Measurements from ENCODE around the gene MYO5C.

The MYO5C gene

GRCh38 chr15:52220937-52221660, 74.5 kb downstream of the MYO5C start:
- no peak for DNase-seq (ENCODE audit: low read depth)
- H3K4me3 ChIP-seq (ENCODE audit: low read depth, low read length): no peak overlapping the region
- TF ChIP-seq, protein P1, sequence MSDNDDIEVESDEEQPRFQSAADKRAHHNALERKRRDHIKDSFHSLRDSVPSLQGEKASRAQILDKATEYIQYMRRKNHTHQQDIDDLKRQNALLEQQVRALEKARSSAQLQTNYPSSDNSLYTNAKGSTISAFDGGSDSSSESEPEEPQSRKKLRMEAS (IDR thresholded peaks at IDR 0.05; ENCODE audit: low read depth, low read length): no peak
- no peak for TF ChIP-seq MYC (IDR thresholded peaks at IDR 0.05; ENCODE audit: low read depth, low read length)

DNA sequence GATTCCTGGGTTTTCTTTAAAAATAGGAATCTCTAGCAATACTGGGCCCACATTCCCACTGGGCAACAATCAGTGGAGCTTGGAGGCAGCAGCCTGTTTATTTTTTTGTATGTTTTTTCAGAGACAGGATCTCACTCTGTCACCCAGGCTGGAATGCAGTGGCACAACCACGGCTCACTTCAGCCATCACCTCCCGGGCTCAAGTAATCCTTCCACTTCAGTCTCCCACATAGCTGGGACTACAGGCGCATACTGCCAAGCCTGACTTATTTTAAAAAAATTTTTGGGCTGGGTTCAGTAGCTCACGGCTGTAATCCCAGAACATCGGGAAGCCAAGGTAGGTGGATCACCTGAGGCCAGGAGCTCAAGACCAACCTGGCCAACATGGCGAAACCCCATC, 75.4 kb downstream of the MYO5C start:
- H3K4me3 ChIP-seq (ENCODE audit: low read depth, low read length): no peak overlapping the region
- TF ChIP-seq, protein P1 (IDR thresholded peaks at IDR 0.05; ENCODE audit: low read depth, low read length): no peak
- TF ChIP-seq MYC (IDR thresholded peaks at IDR 0.05; ENCODE audit: low read depth, low read length): no peak
- no peak for TF ChIP-seq POLR2A (IDR thresholded peaks at IDR 0.05; ENCODE audit: extremely low read depth, insufficient read length)
- no peak for TF ChIP-seq CTCF (IDR thresholded peaks at IDR 0.05; ENCODE audit: low read depth, low read length)
- no peak for DNase-seq (ENCODE audit: low read depth)

GRCh38 chr15:52218816-52219215, 76.8 kb downstream of the MYO5C start:
- H3K4me3 ChIP-seq (ENCODE audit: low read depth, low read length): no peak overlapping the region
- TF ChIP-seq CTCF (IDR thresholded peaks at IDR 0.05; ENCODE audit: low read depth, low read length): no peak
- no peak for DNase-seq (ENCODE audit: low read depth)

- no peak for DNase-seq (ENCODE audit: low read depth)
- H3K4me3 ChIP-seq (ENCODE audit: low read depth, low read length): no peak overlapping the region
- no peak for TF ChIP-seq POLR2A (IDR thresholded peaks at IDR 0.05; ENCODE audit: extremely low read depth, insufficient read length)
- TF ChIP-seq, protein P1 (IDR thresholded peaks at IDR 0.05; ENCODE audit: low read depth, low read length): no peak
- no peak for TF ChIP-seq MYC (IDR thresholded peaks at IDR 0.05; ENCODE audit: low read depth, low read length)
- no peak for TF ChIP-seq CTCF (IDR thresholded peaks at IDR 0.05; ENCODE audit: low read depth, low read length)
Measured at GRCh38 chr15:52218371-52218770, 77.2 kb downstream of the MYO5C start.

DNA sequence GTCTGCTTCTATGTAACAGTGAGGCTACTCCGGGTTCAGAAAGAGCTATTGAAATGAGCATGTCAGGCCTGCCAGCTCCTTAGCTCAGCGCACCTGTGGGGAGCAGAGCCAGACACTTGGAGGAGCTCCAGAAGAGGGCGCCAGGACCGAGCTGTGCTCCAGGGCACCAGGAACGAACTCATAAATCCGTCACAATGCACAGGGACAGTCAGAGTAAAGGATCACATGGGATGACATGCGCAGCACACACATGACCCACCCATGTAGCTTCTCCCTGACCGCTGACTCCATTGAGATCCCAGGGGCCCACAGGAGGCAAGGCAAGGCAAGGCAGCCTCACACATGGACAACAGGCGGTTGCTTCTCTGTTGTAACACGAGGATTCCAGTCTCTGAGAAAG, 78.4 kb downstream of the MYO5C start:
- no peak overlapping the region for H3K4me3 ChIP-seq (ENCODE audit: low read depth, low read length)
- peak; percentile 35 for DNase-seq (ENCODE audit: low read depth)
- no peak for TF ChIP-seq POLR2A (IDR thresholded peaks at IDR 0.05; ENCODE audit: extremely low read depth, insufficient read length)
- TF ChIP-seq MYC (IDR thresholded peaks at IDR 0.05; ENCODE audit: low read depth, low read length): no peak
- TF ChIP-seq, protein P1 (IDR thresholded peaks at IDR 0.05; ENCODE audit: low read depth, low read length): 0 out of 2 replicates have a peak, but pooled peaks have one; percentile 11
- peak; percentile 33 for TF ChIP-seq CTCF (IDR thresholded peaks at IDR 0.05; ENCODE audit: low read depth, low read length)

DNA sequence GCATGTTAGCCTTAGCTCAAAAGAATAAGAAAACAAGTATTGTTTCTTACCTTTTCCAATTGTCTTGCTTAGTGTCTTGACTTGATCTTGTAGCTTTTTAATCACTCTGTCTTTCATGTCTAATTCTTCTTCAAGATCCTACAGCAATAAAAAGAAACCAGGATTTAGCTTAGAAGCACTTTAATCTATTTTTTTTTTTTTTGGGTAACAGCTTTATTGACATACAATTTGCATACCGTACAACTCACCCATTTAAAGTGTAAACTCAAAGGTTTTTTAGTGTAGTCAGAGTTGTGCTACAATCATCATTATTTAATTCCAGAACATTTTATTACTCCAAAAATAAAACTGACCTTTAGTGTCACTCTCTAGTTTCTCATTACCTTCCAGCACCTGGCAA, 81.1 kb downstream of the MYO5C start:
- DNase-seq (ENCODE audit: low read depth): no peak
- H3K4me3 ChIP-seq (ENCODE audit: low read depth, low read length): no peak overlapping the region
- TF ChIP-seq, protein P1 (IDR thresholded peaks at IDR 0.05; ENCODE audit: low read depth, low read length): no peak
- TF ChIP-seq POLR2A (IDR thresholded peaks at IDR 0.05; ENCODE audit: extremely low read depth, insufficient read length): no peak

DNA sequence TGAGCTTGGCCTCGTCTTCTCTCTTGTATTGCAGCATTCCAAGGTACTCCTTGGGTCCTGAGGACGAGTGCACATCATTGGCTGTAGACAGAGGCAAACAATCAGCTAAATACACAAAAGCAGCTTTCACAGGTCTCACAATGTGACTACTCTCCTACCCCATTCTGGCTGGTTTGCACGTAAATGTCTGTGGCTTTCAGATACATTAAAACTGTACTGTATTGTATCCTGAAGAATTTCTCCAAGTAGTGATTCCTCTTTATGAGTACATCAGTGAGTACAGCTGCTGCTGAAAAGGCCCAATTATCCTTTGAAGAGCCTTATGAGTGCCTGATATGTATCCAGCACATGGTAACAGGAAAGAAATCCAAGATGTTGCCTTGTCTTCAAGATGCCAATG, 82.4 kb downstream of the MYO5C start:
- DNase-seq (ENCODE audit: low read depth): no peak
- TF ChIP-seq MYC (IDR thresholded peaks at IDR 0.05; ENCODE audit: low read depth, low read length): no peak
- no peak for TF ChIP-seq POLR2A (IDR thresholded peaks at IDR 0.05; ENCODE audit: extremely low read depth, insufficient read length)
- TF ChIP-seq CTCF (IDR thresholded peaks at IDR 0.05; ENCODE audit: low read depth, low read length): no peak
- TF ChIP-seq, protein P1 (IDR thresholded peaks at IDR 0.05; ENCODE audit: low read depth, low read length): no peak
- H3K4me3 ChIP-seq (ENCODE audit: low read depth, low read length): no peak overlapping the region

All from NB4 (cell line).